K562 (cell line): Measurements from ENCODE around the gene RNF150. TPM values are rescaled to one million over a fixed set of nuclear protein-coding genes. Genes with fewer than 3 reads are reported as not detected.

ENCODE experiments used
- ATAC-seq: fragments of 200-7000 bp; cut with Tn5 transposase; 3 replicates; pipeline ENCODE4 v1.9.1; 2020; ENCODE audit warnings: moderate library complexity
- BruUV-seq: library from RNA; stranded (reverse); fragments of 400-500 nt; replicated peaks from 2 replicates; lab custom pipeline; 2021; lab: Mats Ljungman, UMichigan
- CTCF ChIA-PET: fragments of 300-600 bp; formaldehyde crosslinking; extraction: SDS; loops from one replicate; lab custom pipeline; 2021; ENCODE audit warnings: low intra/inter-chr PET ratio; lab: Yijun Ruan, JAX
- POLR2A ChIA-PET: fragments of 300-600, 350-650 bp; sonication (Branson Sonifier 250); formaldehyde crosslinking; extraction: SDS; loops from one replicate; lab custom pipeline; 2021; ENCODE audit warnings: antibody characterized with exemption, inconsistent platforms; lab: Yijun Ruan, JAX
- DNase-seq, 4 experiments: peaks; one replicate each; pipeline versions ENCODE4 v3.0.0 to v3.0.0-alpha.2; 2011 to 2018; ENCODE audit warnings: low spot score in 3 of 4, mixed read lengths in 3 of 4; ENCODE audit errors: extremely low read depth in 1 of 4
- FAIRE-seq: peaks from 2 replicates; lab custom pipeline; 2011; peaks lifted over from hg19 to GRCh38; lab: Jason Lieb, UNC
- H2AFZ ChIP-seq: 2 replicates; pipeline ENCODE4 v1.6.0; 2011; ENCODE audit warnings: low read depth, low read length, control low read depth, inconsistent platforms
- H3K27ac ChIP-seq: fragments of 200-600 bp; 3 replicates; pipeline ENCODE4 v1.8.0; 2011; ENCODE audit warnings: low read depth, mild to moderate bottlenecking, control low read depth, inconsistent platforms, low read length, moderate library complexity, mixed read lengths; ENCODE audit errors: extremely low read depth
- H3K27me3 ChIP-seq, 2 experiments: fragments of 300-600 bp in 1 of 2; 2 replicates in 1 of 2; 3 replicates in 1 of 2; pipeline versions ENCODE4 v1.6.0 to v1.8.0; 2011; ENCODE audit warnings: inconsistent platforms in 2 of 2, low read length in 2 of 2, mild to moderate bottlenecking in 1 of 2, mixed read lengths in 1 of 2, moderate library complexity in 1 of 2; ENCODE audit not compliant: control insufficient read depth in 2 of 2, insufficient read depth in 2 of 2
- H3K36me3 ChIP-seq: fragments of 300-600 bp; 3 replicates; pipeline ENCODE4 v1.8.0; 2011; ENCODE audit warnings: mild to moderate bottlenecking, low read length, inconsistent platforms; ENCODE audit not compliant: control insufficient read depth, insufficient read depth
- H3K4me1 ChIP-seq, 2 experiments: fragments of 200-600 bp in 1 of 2; replicated peaks in 1 of 2; 2 replicates in 1 of 2; 3 replicates in 1 of 2; pipeline versions ENCODE4 v1.5.1 to v1.8.0; 2011; ENCODE audit warnings: inconsistent platforms in 2 of 2, low read length in 2 of 2, mild to moderate bottlenecking in 1 of 2, mixed read lengths in 1 of 2, moderate library complexity in 1 of 2; ENCODE audit not compliant: control insufficient read depth in 2 of 2, insufficient read depth in 2 of 2
- H3K4me2 ChIP-seq: 2 replicates; pipeline ENCODE4 v1.6.1; 2011; ENCODE audit warnings: low read length, control low read depth, inconsistent platforms, mixed read lengths; ENCODE audit not compliant: insufficient read depth
- H3K4me3 ChIP-seq: fragments of 200-600 bp; sonication (generic), shearing (Covaris generic); 2 replicates; pipeline ENCODE4 v1.5.1; 2016; ENCODE audit warnings: control low read depth, inconsistent platforms
- H3K79me2 ChIP-seq: fragments of 200-600 bp; 3 replicates; pipeline ENCODE4 v1.8.0; 2011; ENCODE audit warnings: low read length, inconsistent platforms; ENCODE audit not compliant: control insufficient read depth, insufficient read depth
- H3K9ac ChIP-seq, 2 experiments: 2 replicates each; pipeline versions ENCODE4 v1.6.0 to v1.6.1; 2011; ENCODE audit warnings: low read depth in 2 of 2, low read length in 2 of 2, control low read depth in 1 of 2, inconsistent platforms in 1 of 2, mild to moderate bottlenecking in 1 of 2, mixed read lengths in 1 of 2; ENCODE audit not compliant: insufficient read depth in 1 of 2
- H3K9me1 ChIP-seq: one replicate; pipeline ENCODE4 v1.6.0; 2011; ENCODE audit warnings: inconsistent platforms, mild to moderate bottlenecking, low read length, moderate library complexity; ENCODE audit not compliant: control insufficient read depth, insufficient read depth
- H3K9me3 ChIP-seq: replicated peaks from 2 replicates; pipeline ENCODE4 v1.5.1; 2011; ENCODE audit warnings: low read depth, low read length, inconsistent platforms; ENCODE audit not compliant: control insufficient read depth, insufficient read depth
- H4K20me1 ChIP-seq: replicated peaks from 2 replicates; pipeline ENCODE4 v1.6.1; 2011; ENCODE audit warnings: low read length, inconsistent platforms, mixed read lengths; ENCODE audit not compliant: control insufficient read depth, insufficient read depth
- CHD2 ChIP-seq: IDR thresholded peaks from 2 replicates; pipeline ENCODE4 v1.6.1; 2011; ENCODE audit warnings: low read depth, low read length
- HDAC3 ChIP-seq: fragments of 450-650 bp; IDR thresholded peaks from 2 replicates; pipeline ENCODE4 v1.6.1; 2018; ENCODE audit warnings: borderline replicate concordance, mild to moderate bottlenecking, moderate library complexity; ENCODE audit not compliant: partially characterized antibody
- HOXB6 ChIP-seq: fragments of 250-450 bp; sonication (Bioruptor Pico); IDR thresholded peaks from 2 replicates; pipeline ENCODE4 v1.5.1; 2022; ENCODE audit warnings: mild to moderate bottlenecking, borderline replicate concordance
- KAT8 ChIP-seq: fragments of 450-650 bp; IDR thresholded peaks from 2 replicates; pipeline ENCODE4 v1.6.1; 2016; ENCODE audit warnings: low read depth, mild to moderate bottlenecking
- MCM2 ChIP-seq: fragments of 450-650 bp; IDR thresholded peaks from 2 replicates; pipeline ENCODE4 v1.6.1; 2017; ENCODE audit warnings: low read depth, mild to moderate bottlenecking
- NFATC3 ChIP-seq: fragments of 450-650 bp; IDR thresholded peaks from 2 replicates; pipeline ENCODE4 v1.6.1; 2017; ENCODE audit warnings: mild to moderate bottlenecking
- NFIC ChIP-seq: fragments of 450-650 bp; IDR thresholded peaks from 2 replicates; pipeline ENCODE4 v1.6.1; 2017; ENCODE audit warnings: mild to moderate bottlenecking, inconsistent platforms
- PRPF4 ChIP-seq: fragments of 200-400 bp; formaldehyde crosslinking; IDR thresholded peaks from one replicate; pipeline ENCODE4 v1.6.1; 2017; ENCODE audit warnings: low read length, low read depth, mild to moderate bottlenecking; ENCODE audit not compliant: insufficient read depth, poor library complexity, severe bottlenecking
- SIRT6 ChIP-seq: IDR thresholded peaks from one replicate; pipeline ENCODE4 v1.6.1; 2012; ENCODE audit warnings: low read depth, mild to moderate bottlenecking, control low read depth, inconsistent platforms, low read length, moderate library complexity
- SREBF2 ChIP-seq: sonication (generic); formaldehyde crosslinking; IDR thresholded peaks from 2 replicates; pipeline ENCODE4 v1.4.0; 2020; ENCODE audit warnings: mild to moderate bottlenecking, missing genetic modification reagents
- STAG1 ChIP-seq: sonication (generic); formaldehyde crosslinking; IDR thresholded peaks from 2 replicates; pipeline ENCODE4 v1.5.0; 2020; ENCODE audit warnings: missing genetic modification reagents, borderline replicate concordance
- ZNF449 ChIP-seq: fragments of 250-450 bp; sonication (Bioruptor Pico); IDR thresholded peaks from 2 replicates; pipeline ENCODE4 v1.8.0; 2022; ENCODE audit warnings: moderate library complexity, mild to moderate bottlenecking, inconsistent platforms
- WGBS: fragments of 100-300 bp; shearing (Covaris generic); methylation state at CpG from one replicate; pipeline ENCODE4 v1.1.6; 2016; ENCODE audit warnings: low coverage, mixed read lengths; ENCODE audit not compliant: insufficient coverage; ENCODE audit errors: missing lambda C conversion rate; 5-methylcytosine and 5-hydroxymethylcytosine counted together
- in situ Hi-C: fragments of 300-500 bp; cut with MboI; formaldehyde crosslinking; loops from 4 replicates; pipeline ENCODE4 v1.15.0; 2018; ENCODE audit warnings: inconsistent platforms, mixed read lengths
- intact Hi-C: fragments of 100-400 bp; cut with micrococcal nuclease; formaldehyde crosslinking; loops from 2 replicates; pipeline ENCODE4 v1.14.2; 2022
- polyA plus RNA-seq, 8 experiments: library from polyadenylated mRNA; depleted of rRNA in 4 of 8; stranded (reverse) in 5 of 8; unstranded in 3 of 8; fragments of >200 nt; fragmentation: Nextera tagmentation in 2 of 8; fragmentation: Illumina TruSeq in 1 of 8; extraction: Ambion mirVana in 2 of 8; extraction: Trizol in 1 of 8; gene quantifications; 2 replicates each; pipeline versions ENCODE4 v1.2.1 to v1.2.3, GENCODE V29; 2011 to 2014; ENCODE audit warnings: inconsistent platforms in 1 of 8, missing spikeins in 1 of 8
- total RNA-seq, 7 experiments: library from RNA; depleted of rRNA in 6 of 7; stranded (reverse); fragments of >200 nt in 6 of 7; fragmentation: Illumina TruSeq in 2 of 7; extraction: Trizol in 2 of 7; gene quantifications; 2 replicates each; pipeline versions ENCODE4 v1.2.1 to v1.2.3, GENCODE V29; 2011 to 2021; ENCODE audit warnings: low replicate concordance in 1 of 7
- TF ChIP-seq, protein P1 (sequence below): sonication (generic); formaldehyde crosslinking; IDR thresholded peaks from 2 replicates; pipeline ENCODE4 v1.8.1; 2022; ENCODE audit warnings: missing genetic modification reagents

Gene RNF150
- total and polyA plus RNA-seq, 9 of the 15 experiments (the other 6 are each of a cell fraction or from before 2014, with no cell fraction given): 0.09 TPM; not detected in 8

DNA sequence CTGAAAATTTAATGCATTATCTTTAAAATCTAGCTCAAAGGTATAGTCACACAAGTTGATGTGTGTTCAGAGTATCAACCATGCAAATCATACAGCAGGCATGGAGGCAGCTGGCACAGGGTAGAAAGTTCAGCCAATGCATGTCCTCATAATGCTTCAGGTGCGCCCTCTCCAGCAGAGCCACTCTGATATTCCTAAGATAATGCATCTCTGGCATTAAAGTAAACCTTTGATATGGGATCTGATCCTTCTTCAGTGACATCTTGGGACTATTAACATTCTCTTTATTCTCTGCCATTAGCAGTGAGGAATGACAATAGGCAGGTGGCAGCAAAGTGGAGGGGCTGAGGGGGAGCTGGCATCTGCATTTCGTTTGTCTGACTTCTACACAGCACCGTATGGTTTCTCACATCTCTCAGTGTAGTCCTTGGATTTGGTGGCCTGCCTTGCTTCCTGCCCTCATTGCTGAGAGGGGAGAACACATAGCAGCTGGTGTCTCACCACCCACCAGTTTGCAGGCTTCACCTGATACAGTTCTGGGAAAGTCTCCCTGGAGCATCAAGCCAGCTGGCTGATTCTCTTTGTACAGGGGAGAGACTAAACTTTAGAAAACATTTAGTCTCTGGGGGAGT is 208.4 kb downstream of the RNF150 start:
- TF ChIP-seq MCM2 (no peak), KAT8 (no peak), HDAC3 (no peak), ZNF449 (CRISPR knock-in tag) (no peak), PRPF4 (no peak), CHD2 (no peak), SREBF2 (CRISPR knock-in tag) (no peak), NFIC (no peak), NFATC3 (no peak), SIRT6 (no peak), HOXB6 (no peak), STAG1 (no peak)
- TF ChIP-seq, protein P1, sequence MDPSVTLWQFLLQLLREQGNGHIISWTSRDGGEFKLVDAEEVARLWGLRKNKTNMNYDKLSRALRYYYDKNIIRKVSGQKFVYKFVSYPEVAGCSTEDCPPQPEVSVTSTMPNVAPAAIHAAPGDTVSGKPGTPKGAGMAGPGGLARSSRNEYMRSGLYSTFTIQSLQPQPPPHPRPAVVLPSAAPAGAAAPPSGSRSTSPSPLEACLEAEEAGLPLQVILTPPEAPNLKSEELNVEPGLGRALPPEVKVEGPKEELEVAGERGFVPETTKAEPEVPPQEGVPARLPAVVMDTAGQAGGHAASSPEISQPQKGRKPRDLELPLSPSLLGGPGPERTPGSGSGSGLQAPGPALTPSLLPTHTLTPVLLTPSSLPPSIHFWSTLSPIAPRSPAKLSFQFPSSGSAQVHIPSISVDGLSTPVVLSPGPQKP (CRISPR knock-in tag): no peak
- no peaks in the 10 kb centered on the region for H3K4me1 ChIP-seq
- in situ Hi-C loops: no loop called here
- ChIA-PET POLR2A (no interaction called here), CTCF (no interaction called here)
- H3K79me2 ChIP-seq: no peaks in the 10 kb centered on the region
- no peaks in the 10 kb centered on the region for H3K27me3 ChIP-seq
- H2AFZ ChIP-seq: no peak overlapping the region
- ATAC-seq (no peak), FAIRE-seq (no peak), DNase-seq (no peak)
- no peak overlapping the region for H3K4me2 ChIP-seq
- no peak overlapping the region for H3K27ac ChIP-seq
- H3K9me1 ChIP-seq: no peaks in the 10 kb centered on the region
- no peak overlapping the region for H3K4me3 ChIP-seq
- H4K20me1 ChIP-seq: no peaks in the 10 kb centered on the region
- no peaks in the 10 kb centered on the region for H3K9me3 ChIP-seq
- intact Hi-C loops: no loop called here
- H3K9ac ChIP-seq: no peak overlapping the region
- BruUV-seq: no TSS peak
- no peaks in the 10 kb centered on the region for H3K36me3 ChIP-seq
- 0% methylated on average over 3 of the region's 3 CpGs for WGBS
